A673 (cell line): ENCODE measurements around the gene XIRP1.

ENCODE experiments used
- EZH2 ChIP-seq: fragments of 200-600 bp; sonication (generic); IDR thresholded peaks from 2 replicates; pipeline ENCODE4 v1.6.1; 2017; ENCODE audit warnings: borderline replicate concordance, low read depth, mild to moderate bottlenecking, mixed read lengths, antibody characterized with exemption, low read length; ENCODE audit not compliant: poor library complexity, severe bottlenecking
- TF ChIP-seq, protein P1 (sequence below): fragments of 300-800, 200-600 bp; sonication (generic); conservative IDR thresholded peaks from 2 replicates; pipeline ENCODE4 v1.5.1; 2017; ENCODE audit warnings: low read depth, mild to moderate bottlenecking, antibody characterized with exemption, low read length, moderate library complexity, mixed read lengths

DNA sequence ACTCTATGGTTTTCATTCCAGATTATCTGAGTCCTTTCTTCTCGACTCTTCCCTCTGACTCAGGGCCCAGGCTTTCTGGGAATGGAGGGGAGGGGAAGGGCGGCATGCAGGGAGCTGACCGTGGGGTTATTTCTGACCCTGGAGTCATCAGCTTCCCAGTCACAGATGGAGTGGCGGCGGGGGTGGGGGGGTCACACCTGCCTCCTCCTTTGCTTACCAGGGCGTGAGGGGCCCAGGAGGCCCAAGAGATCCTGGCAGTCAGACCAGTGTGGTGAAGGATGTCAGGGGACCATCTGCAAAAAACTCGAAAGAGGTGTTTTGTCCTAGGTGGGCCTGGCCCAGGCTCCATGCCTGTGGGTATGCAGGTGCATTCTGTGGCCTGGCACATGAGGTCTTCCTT lies 996 bp upstream of the XIRP1 start:
- TF ChIP-seq, protein P1, sequence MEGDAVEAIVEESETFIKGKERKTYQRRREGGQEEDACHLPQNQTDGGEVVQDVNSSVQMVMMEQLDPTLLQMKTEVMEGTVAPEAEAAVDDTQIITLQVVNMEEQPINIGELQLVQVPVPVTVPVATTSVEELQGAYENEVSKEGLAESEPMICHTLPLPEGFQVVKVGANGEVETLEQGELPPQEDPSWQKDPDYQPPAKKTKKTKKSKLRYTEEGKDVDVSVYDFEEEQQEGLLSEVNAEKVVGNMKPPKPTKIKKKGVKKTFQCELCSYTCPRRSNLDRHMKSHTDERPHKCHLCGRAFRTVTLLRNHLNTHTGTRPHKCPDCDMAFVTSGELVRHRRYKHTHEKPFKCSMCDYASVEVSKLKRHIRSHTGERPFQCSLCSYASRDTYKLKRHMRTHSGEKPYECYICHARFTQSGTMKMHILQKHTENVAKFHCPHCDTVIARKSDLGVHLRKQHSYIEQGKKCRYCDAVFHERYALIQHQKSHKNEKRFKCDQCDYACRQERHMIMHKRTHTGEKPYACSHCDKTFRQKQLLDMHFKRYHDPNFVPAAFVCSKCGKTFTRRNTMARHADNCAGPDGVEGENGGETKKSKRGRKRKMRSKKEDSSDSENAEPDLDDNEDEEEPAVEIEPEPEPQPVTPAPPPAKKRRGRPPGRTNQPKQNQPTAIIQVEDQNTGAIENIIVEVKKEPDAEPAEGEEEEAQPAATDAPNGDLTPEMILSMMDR, result no peak
- TF ChIP-seq EZH2, result no peak
